Stimulated activated naive CD4-positive, alpha-beta T cell (primary cell): Measurements from ENCODE around the gene MGAT4B.
A peak's percentile ranks its signal among the peaks of the same experiment; 100 is the strongest.

Source experiments
- DNase-seq, 6 experiments: peaks; one replicate each; lab custom pipeline; 2025; lab: John Stamatoyannopoulos, UW

The MGAT4B gene

GRCh38 chr5:179771311-179771895, 35.3 kb downstream of the MGAT4B start:
- DNase-seq, result no peak

GRCh38 chr5:179769796-179770195, 36.9 kb downstream of the MGAT4B start:
- DNase-seq, result no peak

- DNase-seq, result no peak
Measured at GRCh38 chr5:179769271-179769670, 37.4 kb downstream of the MGAT4B start.

GRCh38 chr5:179768326-179769085, 38.2 kb downstream of the MGAT4B start:
- no peak for DNase-seq

GRCh38 chr5:179767496-179768100, 39.1 kb downstream of the MGAT4B start:
- no peak for DNase-seq

- DNase-seq, result no peak
Measured at GRCh38 chr5:179766726-179767455, 39.8 kb downstream of the MGAT4B start.

GRCh38 chr5:179766021-179766725, 40.5 kb downstream of the MGAT4B start:
- DNase-seq, result no peak

- no peak for DNase-seq
Measured at GRCh38 chr5:179765400-179765799, 41.3 kb downstream of the MGAT4B start.

- DNase-seq, result no peak
Measured at GRCh38 chr5:179764056-179764455, 42.6 kb downstream of the MGAT4B start.

GRCh38 chr5:179763215-179763945, 43.3 kb downstream of the MGAT4B start:
- DNase-seq, result peak in 5 of 6 experiments; percentile 14 to 59 (median 27)

GRCh38 chr5:179762781-179763176, 43.9 kb downstream of the MGAT4B start:
- DNase-seq, result no peak

GRCh38 chr5:179762079-179762780, 44.4 kb downstream of the MGAT4B start:
- peak in 4 of 6 experiments; percentile 4 to 52 (median 30) for DNase-seq

- no peak for DNase-seq
Measured at GRCh38 chr5:179759581-179760551, 46.8 kb downstream of the MGAT4B start.

GRCh38 chr5:179758955-179759354, 47.7 kb downstream of the MGAT4B start:
- no peak for DNase-seq

GRCh38 chr5:179755022-179755421, 51.6 kb downstream of the MGAT4B start:
- peak in 1 of 6 experiments; percentile 13 for DNase-seq

- no peak for DNase-seq
Measured at GRCh38 chr5:179753971-179754370, 52.7 kb downstream of the MGAT4B start.

GRCh38 chr5:179749857-179750508, 56.7 kb downstream of the MGAT4B start:
- DNase-seq, result no peak

GRCh38 chr5:179747811-179748210, 58.9 kb downstream of the MGAT4B start:
- DNase-seq, result no peak
